ENCODE measurements around the gene TIMM44.

DNA sequence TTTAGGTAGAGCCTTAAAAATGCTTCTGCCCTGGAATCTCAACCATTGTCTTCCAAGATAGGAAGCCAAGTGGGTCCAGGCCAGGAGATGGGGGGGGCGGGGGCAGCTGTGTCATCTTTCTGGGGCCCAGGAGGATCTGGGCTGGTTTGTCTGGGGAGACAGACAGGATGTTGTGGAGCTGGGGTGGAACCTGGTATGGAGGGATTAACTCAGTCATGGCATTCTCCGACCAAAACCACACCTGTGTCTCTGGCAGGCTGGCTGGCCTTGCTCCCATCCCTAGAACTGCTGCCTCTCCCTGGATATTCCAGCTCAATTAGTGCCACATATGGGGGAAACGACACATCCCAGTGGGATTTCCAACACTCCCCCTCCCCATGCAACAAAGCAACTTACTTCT, 42.5 kb downstream of the TIMM44 start:
- TF ChIP-seq BACH2 (CRISPR knock-in tag; IDR thresholded peaks at IDR 0.05; ENCODE audit: borderline replicate concordance) (no peak), ISL1 (CRISPR knock-in tag; IDR thresholded peaks at IDR 0.05) (no peak), CREB5 (CRISPR knock-in tag; IDR thresholded peaks at IDR 0.05; ENCODE audit: low read depth) (no peak), POU6F1 (CRISPR knock-in tag; IDR thresholded peaks at IDR 0.05; ENCODE audit: borderline replicate concordance, low read depth) (no peak), ZNF8 (CRISPR knock-in tag; IDR thresholded peaks at IDR 0.05) (no peak), ZFP30 (CRISPR knock-in tag; IDR thresholded peaks at IDR 0.05) (no peak), CSDC2 (CRISPR knock-in tag; IDR thresholded peaks at IDR 0.05) (no peak)
